Measurements from ENCODE around the gene TSPAN5. TPM values are rescaled to one million over a fixed set of nuclear protein-coding genes. Genes with fewer than 3 reads are reported as not detected.
"Not testable (repeated sequence)": the region's sequence is repeated elsewhere in the genome, so short reads cannot be mapped to it uniquely, and the experiment has no call there.

TSPAN5 gene
- total RNA-seq, 1 donor from 2014 or later = 8.6 TPM

- DNase-seq (ENCODE audit: low spot score); intact Hi-C loops (cut with DNase I): not testable (repeated sequence)
Observed at GRCh38 chr4:98534146-98534545, 124.3 kb downstream of the TSPAN5 start.

- DNase-seq (ENCODE audit: low spot score) = no peak
- intact Hi-C loops (cut with DNase I) = no loop called here
Observed at GRCh38 chr4:98530572-98530971, 127.8 kb downstream of the TSPAN5 start.

DNA sequence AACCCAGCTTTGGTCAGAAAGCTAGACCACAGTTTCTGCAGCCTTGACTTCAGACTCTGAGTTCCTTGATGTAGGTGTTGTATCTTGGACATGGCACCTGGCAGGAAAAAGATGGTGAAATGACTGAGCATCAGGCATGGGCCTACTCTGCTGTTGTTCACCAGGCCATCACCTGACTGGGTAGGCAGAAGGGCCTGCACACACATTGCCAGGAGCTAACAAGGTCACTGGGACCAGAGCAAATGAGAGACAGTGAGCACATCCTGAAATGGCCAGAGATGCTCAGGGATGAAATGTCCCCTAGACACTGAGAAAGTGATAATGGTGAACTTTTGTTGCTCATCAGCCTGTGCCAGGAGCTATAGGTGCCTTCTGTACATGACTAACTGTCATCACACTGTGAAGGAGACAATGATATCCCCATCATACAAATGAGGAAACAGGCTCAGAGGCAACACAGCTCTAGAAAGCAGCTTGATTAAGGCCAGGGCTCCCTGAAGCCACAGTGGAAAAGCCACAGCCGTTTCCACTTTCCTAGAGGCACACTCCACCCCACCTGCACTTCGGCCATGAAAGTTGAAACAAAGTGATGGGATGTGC, 128.3 kb downstream of the TSPAN5 start:
- intact Hi-C loops (cut with DNase I) = no loop called here
- DNase-seq (ENCODE audit: low spot score) = no peak

DNA sequence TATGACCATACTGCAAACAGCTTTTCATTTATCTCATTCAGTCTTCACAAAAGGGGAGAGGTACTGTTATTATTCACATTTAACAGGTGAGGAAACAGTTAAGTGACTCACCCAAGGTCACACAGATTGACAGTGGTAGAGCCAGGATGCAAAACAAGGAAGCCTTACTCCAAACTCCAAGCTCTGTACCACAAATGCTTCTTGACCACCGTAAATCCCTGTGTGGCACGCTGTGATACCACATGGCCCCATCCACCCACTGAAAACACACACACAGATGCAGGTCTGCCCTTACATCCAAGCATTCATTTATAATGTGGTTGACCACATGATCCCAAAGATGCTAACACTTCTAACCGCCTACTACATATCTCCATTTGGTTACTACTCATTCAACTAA, 129.5 kb downstream of the TSPAN5 start:
- intact Hi-C loops (cut with DNase I) = no loop called here
- DNase-seq (ENCODE audit: low spot score) = no peak

DNA sequence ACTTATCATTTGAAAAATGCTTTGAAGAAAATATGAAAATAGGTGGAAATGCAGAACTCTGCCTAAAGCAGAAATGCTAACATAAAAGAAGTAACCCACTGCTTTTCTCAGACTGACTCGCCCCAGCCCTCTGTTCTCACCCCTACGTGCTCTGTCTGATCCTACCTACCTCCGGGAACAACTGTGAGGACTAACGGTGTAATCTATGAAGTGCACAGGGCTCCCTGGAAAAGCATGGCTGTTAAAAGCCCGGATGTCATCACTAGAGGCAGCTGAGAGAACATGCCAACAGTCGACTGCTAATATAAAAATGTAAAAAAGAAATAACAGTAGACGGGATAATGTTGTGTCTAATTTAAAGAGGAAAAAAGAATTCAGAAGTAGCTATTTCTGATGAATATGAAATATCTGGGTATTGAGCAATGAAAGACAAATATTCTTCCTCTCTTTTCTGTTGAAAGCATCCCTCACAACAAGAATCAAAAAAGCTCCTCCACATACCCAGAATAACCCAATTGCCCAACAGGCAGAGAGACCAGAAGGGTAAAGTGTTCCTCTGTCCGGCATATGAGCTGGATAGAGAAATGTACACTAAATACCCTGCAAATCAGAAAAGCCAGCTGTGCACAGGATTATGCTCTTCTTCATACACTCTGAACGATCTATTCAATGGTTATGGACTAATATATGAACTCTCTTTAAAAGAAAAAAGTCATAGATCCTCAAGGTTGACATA, 130.7 kb downstream of the TSPAN5 start:
- intact Hi-C loops (cut with DNase I) = no loop called here
- no peak for DNase-seq (ENCODE audit: low spot score)

GRCh38 chr4:98524230-98524629, 134.2 kb downstream of the TSPAN5 start:
- no peak for DNase-seq (ENCODE audit: low spot score)
- intact Hi-C loops (cut with DNase I) = loop anchor here (5.0 kb wide), 1 partner anchor 133 kb away; the partner anchor contains the start of gene TSPAN5

DNA sequence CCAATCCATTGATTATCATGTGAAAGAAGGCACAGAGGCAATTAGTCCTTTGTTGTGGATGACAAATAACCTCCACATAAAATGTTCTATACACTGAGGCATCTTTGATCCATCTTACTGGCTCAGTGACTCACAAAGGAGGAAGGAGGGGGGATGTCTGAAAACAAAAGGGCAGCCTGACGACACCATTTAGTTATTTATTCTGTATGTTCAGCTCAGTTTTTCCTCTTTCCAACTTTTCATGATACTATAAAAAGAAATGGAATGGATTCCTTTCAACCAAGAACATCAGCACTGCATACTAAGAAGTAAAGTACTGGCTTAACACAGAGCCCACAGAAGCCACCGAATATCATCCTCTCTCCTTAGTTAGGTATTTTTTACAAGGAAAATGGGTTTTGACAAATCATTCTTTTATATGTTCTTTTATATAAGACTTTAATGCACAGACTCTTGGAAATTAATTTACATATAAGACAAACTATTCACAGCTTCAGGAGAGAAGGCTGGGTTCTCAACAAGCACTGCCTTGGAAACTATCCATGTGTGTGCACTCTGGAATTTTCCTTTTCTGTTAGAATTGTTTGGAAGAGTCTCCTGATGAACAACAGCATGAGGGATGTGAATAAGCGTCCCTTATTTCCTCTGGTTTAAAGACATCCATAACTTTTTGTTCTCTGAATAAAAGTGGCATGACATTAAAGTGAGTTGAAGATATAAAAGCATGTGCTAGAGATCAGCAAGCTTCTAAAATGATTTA, 135.6 kb downstream of the TSPAN5 start:
- intact Hi-C loops (cut with DNase I) = loop anchor here (5.0 kb wide), 1 partner anchor 134 kb away; the partner anchor contains the start of gene TSPAN5
- DNase-seq (ENCODE audit: low spot score) = no peak

DNA sequence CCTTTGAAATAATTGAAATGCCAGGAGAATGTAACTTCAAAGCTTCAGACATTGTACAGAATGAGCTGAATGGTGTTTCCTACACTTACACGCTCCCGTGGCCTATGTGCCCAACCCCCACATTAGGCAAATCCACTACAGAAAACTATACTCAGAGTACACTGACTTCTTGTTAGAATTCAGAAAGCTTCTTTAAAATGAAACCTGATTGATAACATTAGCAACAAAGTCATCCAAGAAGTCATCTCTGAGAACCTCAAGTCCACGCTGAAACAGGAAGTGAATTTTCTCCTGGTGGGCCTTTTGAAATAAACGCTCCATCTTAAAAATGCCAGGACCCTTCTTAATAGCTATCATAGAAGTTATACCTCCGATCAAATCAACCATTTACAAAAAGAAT, 136.3 kb downstream of the TSPAN5 start:
- DNase-seq (ENCODE audit: low spot score) = no peak
- intact Hi-C loops (cut with DNase I) = loop anchor here (5.0 kb wide), 1 partner anchor 135 kb away; the partner anchor contains the start of gene TSPAN5

- no peak for DNase-seq (ENCODE audit: low spot score)
- intact Hi-C loops (cut with DNase I) = loop anchor here (5.0 kb wide), 1 partner anchor 136 kb away; the partner anchor contains the start of gene TSPAN5
Observed at GRCh38 chr4:98521486-98521885, 136.9 kb downstream of the TSPAN5 start.

DNA sequence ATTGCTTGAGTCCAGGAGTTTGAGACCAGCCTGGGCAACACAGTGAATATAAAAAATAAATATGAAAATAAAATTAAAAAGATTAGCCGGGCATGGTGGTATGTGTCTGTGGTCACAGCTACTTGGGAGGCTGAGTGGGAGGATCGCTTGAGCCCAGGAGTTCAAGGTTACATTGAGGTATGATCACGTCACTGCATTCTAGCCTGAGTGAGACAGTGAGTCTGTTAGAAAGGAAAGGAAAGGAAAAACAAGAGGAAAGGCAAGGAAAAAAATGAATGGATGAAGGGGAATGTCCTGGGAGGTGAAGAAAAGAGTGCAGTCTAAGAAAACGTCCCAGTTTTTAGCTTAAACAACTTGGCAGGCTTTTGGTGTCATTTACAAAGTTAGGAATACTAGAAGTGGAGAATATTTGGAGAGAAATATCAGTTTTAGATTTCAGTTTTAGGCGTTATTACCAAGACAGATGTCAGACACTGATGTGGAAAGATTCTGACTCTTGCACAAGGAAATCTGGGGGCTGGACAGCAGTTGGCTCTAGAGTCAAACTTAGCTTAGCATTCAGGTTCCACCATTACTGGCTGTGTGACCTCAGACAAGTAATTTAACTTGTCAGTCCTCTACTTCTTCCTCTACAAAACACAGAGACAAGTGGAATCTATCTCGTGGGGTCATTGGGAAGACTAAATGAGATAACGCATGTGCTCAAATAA, 139.0 kb downstream of the TSPAN5 start:
- intact Hi-C loops (cut with DNase I) = no loop called here
- no peak for DNase-seq (ENCODE audit: low spot score)

GRCh38 chr4:98518559-98519267, 139.7 kb downstream of the TSPAN5 start:
- intact Hi-C loops (cut with DNase I) = no loop called here

DNA sequence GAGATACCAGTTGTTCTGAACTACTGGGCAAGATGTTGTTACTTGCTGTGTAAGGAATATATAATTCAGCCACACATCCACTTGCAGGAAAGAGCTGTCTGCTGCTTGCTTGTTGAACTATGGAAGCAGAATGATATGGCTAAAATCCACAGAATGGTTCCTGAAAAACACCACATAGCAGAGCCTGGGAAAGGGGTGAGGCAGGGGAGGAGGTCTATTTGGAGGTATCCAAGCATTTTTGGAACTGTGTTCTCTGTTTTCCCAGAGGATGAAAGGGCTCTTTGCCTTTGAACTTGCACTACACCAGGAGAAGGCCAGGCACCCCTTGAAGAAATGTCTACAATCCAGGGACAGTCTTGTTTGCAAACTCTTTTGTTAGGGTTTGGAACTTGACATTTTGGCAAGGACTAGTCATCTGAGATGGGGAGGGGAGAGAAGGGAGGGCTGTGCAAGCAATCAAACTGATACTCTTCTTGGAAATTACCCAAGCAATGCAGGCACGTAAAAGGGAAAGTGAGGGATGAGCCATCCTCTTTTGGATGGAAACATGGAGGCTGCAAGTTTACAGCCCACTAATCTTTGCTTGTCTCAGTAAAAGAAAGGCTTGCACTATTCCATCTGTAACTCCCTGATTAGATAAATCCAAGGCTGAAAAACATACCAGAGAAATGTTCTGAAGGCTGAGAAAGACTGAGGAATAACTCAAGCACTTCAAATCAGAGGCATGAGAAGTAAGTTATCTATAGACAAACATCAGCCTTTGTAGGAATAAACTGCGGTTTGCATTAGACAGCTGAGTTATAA, 141.0 kb downstream of the TSPAN5 start:
- no peak for DNase-seq (ENCODE audit: low spot score)
- intact Hi-C loops (cut with DNase I) = no loop called here

More at GRCh38 chr4:98518559-98519267, 139.7 kb downstream of the TSPAN5 start:
- DNase-seq (ENCODE audit: low spot score) = no peak

DNA sequence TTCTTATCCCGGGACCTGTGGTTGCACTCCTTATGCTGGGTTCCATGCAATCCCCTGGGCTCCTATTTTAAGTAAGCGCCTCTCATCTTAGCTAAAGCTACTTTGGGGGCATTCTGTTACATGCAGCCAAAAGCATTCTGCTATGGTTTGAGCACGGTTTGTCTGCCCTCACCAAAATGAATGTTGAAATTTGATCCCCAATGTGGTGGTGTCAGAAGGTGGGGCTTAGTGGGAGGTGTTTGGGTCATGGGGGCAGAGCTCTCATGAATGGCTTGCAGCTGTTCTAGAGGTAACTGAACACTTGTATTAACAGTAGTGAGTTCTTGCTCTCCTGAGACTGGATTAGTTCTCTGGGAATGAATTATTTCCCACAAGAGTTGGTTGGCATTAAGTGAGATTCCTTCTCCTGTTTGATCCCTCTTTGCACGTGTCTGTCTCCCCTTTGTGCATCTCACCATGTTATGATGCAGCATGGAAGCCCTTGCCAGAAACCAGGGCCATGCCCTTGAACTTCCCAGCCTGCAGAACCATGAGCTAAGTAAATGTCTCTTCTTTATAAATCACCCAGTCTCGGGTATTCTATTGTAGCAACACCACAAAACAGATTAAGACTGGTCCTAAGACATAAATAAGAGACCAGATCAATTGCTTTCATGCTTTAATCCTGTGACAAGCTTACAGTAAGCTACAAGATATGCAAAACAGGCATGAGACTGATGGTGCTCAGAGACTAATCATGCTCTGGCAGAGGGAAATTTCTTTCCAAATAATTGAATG, 141.8 kb downstream of the TSPAN5 start:
- intact Hi-C loops (cut with DNase I) = no loop called here

DNA sequence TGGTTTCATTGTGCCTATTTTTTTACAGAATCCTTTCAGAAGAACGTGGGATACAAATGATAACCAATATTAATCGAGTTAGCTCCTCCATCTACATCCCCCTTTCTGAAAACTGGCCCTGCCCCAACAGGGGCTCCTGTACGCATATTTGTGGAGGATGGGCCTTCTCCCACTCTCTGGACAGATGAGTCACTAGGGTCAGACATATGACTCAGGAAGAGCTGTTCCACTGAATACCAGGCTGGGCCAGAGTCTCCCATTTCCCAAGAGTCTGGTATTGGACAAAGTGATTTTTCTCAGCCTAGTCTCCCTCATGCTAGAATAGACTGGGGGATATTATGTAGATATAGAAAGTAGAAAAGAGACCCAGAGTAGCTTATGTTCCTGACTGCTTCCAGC, 142.4 kb downstream of the TSPAN5 start:
- no peak for DNase-seq (ENCODE audit: low spot score)
- intact Hi-C loops (cut with DNase I) = no loop called here

More for the DNA sequence above, 141.8 kb downstream of the TSPAN5 start:
- no peak for DNase-seq (ENCODE audit: low spot score)

DNA sequence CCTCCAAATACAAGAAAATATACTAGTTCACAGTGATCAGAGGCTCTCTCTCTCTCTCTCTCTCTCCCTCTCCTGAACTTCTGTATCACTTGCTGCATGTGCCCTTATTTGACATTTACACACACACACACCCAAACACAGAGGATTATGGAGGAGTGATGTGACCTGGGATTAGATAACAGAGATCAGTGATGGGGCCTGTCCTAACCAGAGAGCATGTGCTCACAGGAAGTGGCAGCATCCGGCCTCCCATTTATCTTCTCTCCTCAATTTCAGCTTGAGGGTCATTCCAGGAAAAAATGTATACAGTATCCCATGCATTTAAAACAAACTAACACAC, 143.0 kb downstream of the TSPAN5 start:
- intact Hi-C loops (cut with DNase I) = no loop called here
- no peak for DNase-seq (ENCODE audit: low spot score)

- intact Hi-C loops (cut with DNase I) = no loop called here
- DNase-seq (ENCODE audit: low spot score) = no peak
Observed at GRCh38 chr4:98514741-98515469, 143.5 kb downstream of the TSPAN5 start.

DNA sequence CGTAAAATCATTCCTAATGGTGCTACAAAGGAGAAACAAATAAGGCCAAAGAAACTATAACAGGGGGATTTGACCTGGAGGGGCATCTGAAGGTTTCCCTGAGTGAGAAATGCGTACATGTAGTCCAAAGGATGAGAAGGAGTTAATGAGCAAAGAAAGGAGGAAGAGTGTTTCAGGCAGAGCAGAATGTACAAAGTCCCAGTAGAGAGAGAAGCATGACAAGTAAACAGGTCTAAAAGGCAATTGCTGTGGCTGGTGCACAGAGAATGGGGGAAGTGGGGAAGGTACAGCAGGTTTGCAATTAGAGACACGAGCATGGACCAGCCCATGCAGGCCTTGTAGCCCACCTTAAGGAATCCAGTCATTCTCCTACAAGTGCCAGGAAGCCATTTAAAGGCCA, 145.5 kb downstream of the TSPAN5 start:
- DNase-seq (ENCODE audit: low spot score) = no peak
- intact Hi-C loops (cut with DNase I) = no loop called here
